SH-SY5Y (cell line): Measurements from ENCODE around the gene SPON2.

ENCODE experiments used
- GATA2 ChIP-seq: IDR thresholded peaks from 2 replicates; pipeline ENCODE4 v1.6.1; 2011; ENCODE audit warnings: mild to moderate bottlenecking, low read depth, low read length
- GATA3 ChIP-seq: IDR thresholded peaks from 2 replicates; pipeline ENCODE4 v1.6.1; 2011; ENCODE audit warnings: low read depth, mild to moderate bottlenecking, low read length, moderate library complexity

SPON2 gene

DNA sequence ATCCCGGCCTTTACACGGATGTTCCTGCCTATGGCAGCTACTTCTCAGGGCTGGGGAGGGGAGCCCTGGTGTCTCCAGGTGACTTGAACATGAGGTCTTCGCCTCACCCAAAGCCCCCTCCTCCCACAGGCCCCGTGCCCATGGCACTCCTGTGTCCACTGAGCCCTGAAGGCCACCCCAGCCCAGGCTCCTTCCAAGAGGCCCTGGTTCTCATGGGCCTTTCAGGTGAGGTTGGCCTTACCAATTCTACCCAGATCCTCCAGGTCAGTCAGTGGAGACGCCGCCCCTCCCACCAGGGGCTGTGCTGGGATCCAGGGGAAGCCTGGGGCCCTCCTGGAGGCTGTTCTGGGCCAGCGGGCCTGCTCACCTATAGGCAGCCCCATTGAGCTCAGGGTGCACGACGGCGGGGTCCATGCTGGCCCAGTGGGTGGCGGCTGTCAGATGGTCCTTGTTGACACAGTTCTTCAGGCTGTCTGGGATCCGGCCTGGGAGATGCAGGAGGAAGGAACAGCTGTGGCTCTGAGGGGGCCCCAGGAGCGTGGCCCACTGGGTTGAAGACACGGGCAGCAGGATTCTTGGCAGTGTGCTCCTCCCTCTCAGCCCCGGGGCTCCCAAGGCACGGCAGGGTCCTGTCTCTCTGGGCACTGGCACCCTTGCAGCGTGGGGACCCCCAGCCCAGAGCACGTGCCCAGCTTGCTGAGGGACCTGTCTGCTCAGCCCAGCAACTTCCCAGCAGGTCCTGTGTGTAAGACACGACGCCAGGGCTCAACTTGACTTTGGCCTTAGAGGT lies 40.4 kb upstream of the SPON2 start:
- TF ChIP-seq GATA3 = no peak
- no peak for TF ChIP-seq GATA2

DNA sequence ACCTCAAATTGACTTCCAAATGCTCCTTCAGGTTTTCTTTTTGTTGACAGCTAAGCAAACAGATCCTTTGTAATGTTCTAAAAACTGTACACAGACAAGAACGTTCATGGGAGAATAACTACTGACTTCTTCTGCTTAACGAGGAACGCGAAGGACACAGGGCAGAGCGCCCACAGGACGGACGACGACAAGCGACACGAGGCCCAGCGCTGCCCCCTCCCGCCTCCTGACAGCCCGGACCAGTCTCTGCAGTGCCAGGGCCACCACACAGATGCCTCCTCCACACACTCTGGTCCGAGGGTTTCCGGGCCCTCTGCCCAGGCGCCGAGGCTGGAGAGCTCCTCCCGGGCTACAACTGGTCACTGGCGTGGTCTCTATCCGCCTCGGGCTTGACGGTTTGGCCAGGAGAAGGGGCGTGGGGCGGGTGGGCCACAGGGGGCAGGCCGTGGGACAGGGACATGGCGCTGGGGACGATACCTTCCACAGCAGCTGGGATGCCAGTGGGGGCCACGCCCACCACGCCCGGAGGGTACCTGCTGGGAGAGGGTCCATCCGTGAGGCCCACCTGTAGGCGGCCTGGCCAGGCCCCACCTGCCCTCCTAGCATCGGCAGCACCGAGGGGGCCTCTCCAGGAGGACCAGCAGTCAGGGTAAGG lies 39.6 kb upstream of the SPON2 start:
- TF ChIP-seq GATA3 = no peak
- no peak for TF ChIP-seq GATA2

DNA sequence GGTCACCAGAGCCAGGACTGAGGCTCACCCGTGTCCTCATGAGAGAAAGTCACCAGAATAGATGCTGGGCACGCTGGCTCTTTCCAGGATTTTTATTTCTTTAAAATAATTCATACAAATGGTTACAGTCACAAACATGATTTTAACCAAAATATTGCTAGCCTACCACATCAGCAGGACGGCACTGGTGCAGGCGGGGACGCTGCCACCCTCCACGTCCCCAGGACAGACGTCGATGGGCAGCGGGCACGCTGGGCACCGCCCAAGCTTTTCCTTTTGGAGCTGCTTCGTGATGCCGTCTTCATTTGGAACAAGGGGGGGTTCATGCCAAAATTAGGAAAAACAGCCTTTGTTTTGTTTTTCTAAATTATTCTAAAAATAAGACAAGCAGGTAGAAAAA lies 39.0 kb upstream of the SPON2 start:
- no peak for TF ChIP-seq GATA3
- TF ChIP-seq GATA2 = no peak

GRCh38 chr4:1210971-1211370 lies 38.6 kb upstream of the SPON2 start:
- TF ChIP-seq GATA3 = no peak
- no peak for TF ChIP-seq GATA2

DNA sequence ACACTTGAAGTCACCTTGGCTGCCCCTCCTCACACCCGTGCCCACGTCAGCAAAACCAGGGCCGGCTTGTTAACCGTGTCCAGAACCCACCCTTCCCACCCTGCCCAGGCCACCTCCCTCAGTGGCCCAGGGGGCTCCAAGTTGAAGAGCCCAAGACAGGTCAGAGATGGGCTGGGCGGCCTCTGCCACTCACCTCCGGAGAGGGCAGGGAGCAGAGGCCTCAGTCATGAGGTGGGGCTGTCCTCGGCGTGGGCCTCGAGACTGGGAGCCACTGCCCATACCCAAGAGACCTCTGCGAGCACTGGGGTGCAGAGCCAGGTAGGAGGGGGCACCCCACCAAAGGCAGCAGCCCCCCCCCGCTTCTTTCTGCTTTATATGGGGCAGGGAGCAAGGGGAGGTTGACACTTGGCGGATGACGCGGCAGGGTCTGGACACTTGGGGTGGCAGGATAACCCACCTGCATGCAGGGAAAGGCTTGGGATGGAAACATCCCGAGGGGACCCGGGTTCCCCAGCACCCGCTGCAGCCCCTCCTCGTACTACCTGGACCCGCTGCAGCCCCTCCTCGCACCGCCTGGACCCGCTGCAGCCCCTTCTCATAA lies 38.0 kb upstream of the SPON2 start:
- no peak for TF ChIP-seq GATA2
- TF ChIP-seq GATA3 = no peak

GRCh38 chr4:1209821-1210220 lies 37.4 kb upstream of the SPON2 start:
- no peak for TF ChIP-seq GATA2

GRCh38 chr4:1208970-1209704 lies 36.8 kb upstream of the SPON2 start:
- TF ChIP-seq GATA2 (no peak), GATA3 (no peak)

DNA sequence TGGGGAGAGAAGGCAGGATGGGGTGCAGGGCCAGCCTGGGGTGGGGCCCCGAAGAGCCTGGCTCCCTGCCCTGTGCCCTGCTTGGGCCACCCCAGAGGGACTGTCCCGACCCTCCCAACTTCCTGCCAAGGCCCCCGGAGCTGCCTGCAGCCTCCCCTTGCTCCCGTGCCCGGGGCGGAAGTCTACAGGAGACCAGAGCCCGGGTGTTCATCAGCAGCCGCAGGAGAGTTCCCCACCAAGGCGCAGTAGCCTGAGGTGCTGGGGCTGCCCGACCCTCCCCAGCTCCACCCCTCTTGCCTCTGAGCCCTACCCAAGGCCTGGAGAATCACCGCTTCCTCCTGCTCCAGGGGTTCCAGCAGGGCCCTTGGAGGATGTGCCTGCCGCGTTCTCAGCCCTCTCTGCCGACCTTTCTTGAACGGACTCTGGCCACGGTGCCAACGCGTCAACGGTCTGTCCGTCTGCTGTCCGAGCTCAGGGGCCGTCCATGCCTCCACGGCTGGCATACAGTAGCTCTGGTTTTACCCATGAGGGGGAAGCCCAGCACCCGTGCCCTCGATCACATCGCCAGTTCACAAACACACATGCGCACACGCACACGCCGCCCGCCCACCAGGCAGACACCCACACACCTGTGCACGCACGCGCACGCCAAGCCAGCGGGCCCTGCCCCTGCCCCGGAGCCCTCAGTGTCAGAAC lies 36.0 kb upstream of the SPON2 start:
- TF ChIP-seq GATA3 (no peak), GATA2 (no peak)

- no peak for TF ChIP-seq GATA2
- TF ChIP-seq GATA3 = no peak
Measured at GRCh38 chr4:1207603-1208265, 35.4 kb upstream of the SPON2 start.

DNA sequence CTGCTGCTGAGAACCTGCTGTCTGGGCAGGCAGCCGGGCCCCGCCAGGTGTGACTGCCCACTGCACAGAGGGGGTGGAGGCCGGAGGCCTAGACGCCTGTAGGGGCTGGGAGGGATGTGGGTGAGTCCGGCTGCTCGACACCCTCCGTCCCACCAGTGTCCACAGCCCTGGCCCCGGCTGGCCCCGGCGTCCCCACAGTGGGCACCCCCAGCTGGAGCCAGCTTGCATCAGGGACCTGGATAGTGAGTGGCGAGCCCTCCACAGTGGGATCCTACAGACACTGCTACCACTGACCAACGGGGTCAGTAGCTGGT lies 34.7 kb upstream of the SPON2 start:
- TF ChIP-seq GATA3 (no peak), GATA2 (no peak)

- TF ChIP-seq GATA2 = no peak
- TF ChIP-seq GATA3 = no peak
Measured at GRCh38 chr4:1206299-1207156, 34.1 kb upstream of the SPON2 start.

- TF ChIP-seq GATA3 (no peak), GATA2 (no peak)
Measured at GRCh38 chr4:1205586-1206298, 33.4 kb upstream of the SPON2 start.
